ENCODE data around the gene CNPY1.

DNA sequence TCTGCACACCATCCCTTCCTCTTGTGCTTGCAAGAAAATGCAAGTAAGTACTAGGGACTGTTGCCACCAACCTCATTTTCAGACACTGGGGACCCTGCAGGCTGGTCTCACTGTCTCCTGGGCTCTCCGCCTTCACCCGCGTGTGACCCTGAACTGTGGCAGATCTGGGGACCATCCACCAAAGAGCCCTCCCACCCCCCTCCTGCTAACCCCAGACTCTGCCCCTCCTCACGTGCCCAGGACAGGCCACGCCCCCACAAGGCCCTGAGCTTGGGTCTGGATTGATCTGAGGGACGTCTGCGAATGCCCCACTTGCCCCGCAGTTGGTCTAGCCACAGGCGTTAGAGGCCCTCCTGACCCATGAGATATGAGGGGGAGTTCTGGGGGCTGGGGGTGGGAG lies 8.1 kb downstream of the CNPY1 start:
- TF ChIP-seq POLR2A (IDR thresholded peaks at IDR 0.05; ENCODE audit: low read length) (no peak), GATA1 (IDR thresholded peaks at IDR 0.05; ENCODE audit: low read depth, low read length) (no peak)

Measured in erythroblast (primary cell).